ENCODE results near the gene KCNK7.

KCNK7 gene

GRCh38 chr11:65596520-65596919 is 920 bp upstream of the KCNK7 start:
- ChIA-PET POLR2A (no interaction called here), CTCF (interaction anchor here (1.3 to 16.6 kb wide), 4 partner anchors 8 to 57 kb away, joined by 3 to 229 read pairs (median 48); partner anchors contain the start of genes MAP3K11 and PCNX3)
- Histone ChIP-seq H3K36me3 (ENCODE audit: control insufficient read depth in 4 of 4, insufficient read depth in 4 of 4, low read length in 3 of 4) (peaks cover 7 to 55% (median 36%) of the 10 kb centered on the region in 4 experiments), H3K4me3 (ENCODE audit: control insufficient read depth in 1 of 7, extremely low read depth in 1 of 7, insufficient read depth in 4 of 7, low read depth in 2 of 7, low read length in 6 of 7) (no peak overlapping the region), H3K27ac (ENCODE audit: insufficient read depth in 1 of 2, low read depth in 1 of 2, low read length in 2 of 2, poor library complexity in 1 of 2, severe bottlenecking in 2 of 2) (no peak overlapping the region), H3K9me3 (ENCODE audit: control extremely low read depth in 1 of 5, control insufficient read depth in 4 of 5, insufficient read depth in 2 of 5, low read depth in 1 of 5, low read length in 4 of 5) (no peaks in the 10 kb centered on the region), H3K4me1 (ENCODE audit: control extremely low read depth in 1 of 4, control insufficient read depth in 4 of 4, insufficient read depth in 4 of 4, low read length in 3 of 4) (peaks cover 0 to 9% (median 6%) of the 10 kb centered on the region in 4 experiments), H3K27me3 (replicated peaks in 2 of 5; ENCODE audit: control insufficient read depth in 4 of 5, insufficient read depth in 5 of 5, low read length in 4 of 5) (no peaks in the 10 kb centered on the region)
- DNase-seq: no peak
- WGBS (ENCODE audit: insufficient coverage): 100% methylated on average over 6 of the region's 6 CpGs

DNA sequence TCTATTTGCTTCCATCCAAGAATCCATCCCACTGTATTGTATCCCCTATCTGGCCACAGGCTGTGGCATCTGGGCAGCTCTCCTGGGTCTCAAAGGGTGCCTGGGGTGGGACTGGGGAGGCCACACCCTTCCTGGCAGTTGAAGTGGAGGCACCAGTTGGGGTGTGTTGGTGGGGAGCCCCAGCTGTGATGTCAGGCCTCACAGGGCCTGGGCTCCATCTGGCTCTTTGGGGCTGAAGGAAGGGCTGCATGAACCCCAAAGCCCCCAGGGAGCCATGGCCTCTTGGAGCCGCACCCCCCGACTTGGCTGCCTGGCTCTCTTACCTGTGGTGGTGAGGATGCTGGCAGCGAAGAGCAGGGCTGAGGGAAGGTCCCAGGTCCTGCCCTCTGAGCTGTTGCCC is 469 bp downstream of the KCNK7 start:
- Histone ChIP-seq H3K27ac (ENCODE audit: insufficient read depth in 1 of 2, low read depth in 1 of 2, low read length in 2 of 2, poor library complexity in 1 of 2, severe bottlenecking in 2 of 2) (no peak overlapping the region), H3K4me1 (ENCODE audit: control extremely low read depth in 1 of 4, control insufficient read depth in 4 of 4, insufficient read depth in 4 of 4, low read length in 3 of 4) (peaks cover 0 to 9% (median 6%) of the 10 kb centered on the region in 4 experiments), H3K36me3 (ENCODE audit: control insufficient read depth in 4 of 4, insufficient read depth in 4 of 4, low read length in 3 of 4) (peaks cover 9 to 55% (median 32%) of the 10 kb centered on the region in 4 experiments), H3K9me3 (ENCODE audit: control extremely low read depth in 1 of 5, control insufficient read depth in 4 of 5, insufficient read depth in 2 of 5, low read depth in 1 of 5, low read length in 4 of 5) (no peaks in the 10 kb centered on the region), H3K27me3 (replicated peaks in 2 of 5; ENCODE audit: control insufficient read depth in 4 of 5, insufficient read depth in 5 of 5, low read length in 4 of 5) (no peaks in the 10 kb centered on the region), H3K4me3 (ENCODE audit: control insufficient read depth in 1 of 7, extremely low read depth in 1 of 7, insufficient read depth in 4 of 7, low read depth in 2 of 7, low read length in 6 of 7) (no peak overlapping the region)
- no peak for DNase-seq
- ChIA-PET CTCF (interaction anchor here (1.6 to 16.6 kb wide), 5 partner anchors 10 to 56 kb away, joined by 7 to 229 read pairs (median 89); partner anchors contain the start of genes EHBP1L1, MAP3K11 and PCNX3), POLR2A (interaction anchor here (0.6 to 0.7 kb wide), 2 partner anchors 18 to 90 kb away, joined by 3 to 4 read pairs; no protein-coding TSS in a partner anchor)
- 100% methylated on average over 1 of the region's 3 CpGs for WGBS (ENCODE audit: insufficient coverage)

GRCh38 chr11:65593518-65594414 is 1.8 kb downstream of the KCNK7 start:
- Histone ChIP-seq H3K27ac (ENCODE audit: insufficient read depth in 1 of 2, low read depth in 1 of 2, low read length in 2 of 2, poor library complexity in 1 of 2, severe bottlenecking in 2 of 2) (no peak overlapping the region), H3K4me1 (ENCODE audit: control extremely low read depth in 1 of 4, control insufficient read depth in 4 of 4, insufficient read depth in 4 of 4, low read length in 3 of 4) (peaks cover 0 to 20% (median 18%) of the 10 kb centered on the region in 4 experiments), H3K4me3 (ENCODE audit: control insufficient read depth in 1 of 7, extremely low read depth in 1 of 7, insufficient read depth in 4 of 7, low read depth in 2 of 7, low read length in 6 of 7) (no peak overlapping the region), H3K27me3 (replicated peaks in 2 of 5; ENCODE audit: control insufficient read depth in 4 of 5, insufficient read depth in 5 of 5, low read length in 4 of 5) (no peaks in the 10 kb centered on the region), H3K9me3 (ENCODE audit: control extremely low read depth in 1 of 5, control insufficient read depth in 4 of 5, insufficient read depth in 2 of 5, low read depth in 1 of 5, low read length in 4 of 5) (no peaks in the 10 kb centered on the region), H3K36me3 (ENCODE audit: control insufficient read depth in 4 of 4, insufficient read depth in 4 of 4, low read length in 3 of 4) (peaks cover 11 to 54% (median 29%) of the 10 kb centered on the region in 4 experiments)
- 91% methylated on average over 24 of the region's 26 CpGs for WGBS (ENCODE audit: insufficient coverage)
- POLR2A ChIA-PET: interaction anchor here (0.9 to 1.0 kb wide), 4 partner anchors 20 to 176 kb away, joined by 3 read pairs; partner anchors contain the start of genes MAP3K11 and PCNX3
- peak in 2 of 3 donors; percentile 59 to 66 for DNase-seq
- CTCF ChIA-PET: interaction anchor here (0.5 to 16.6 kb wide), 22 partner anchors 9 to 318 kb away, joined by 3 to 229 read pairs (median 4); partner anchors contain the start of genes EHBP1L1, FAM89B, LTBP3 and MAP3K11

GRCh38 chr11:65592858-65593517 is 2.6 kb downstream of the KCNK7 start:
- WGBS (ENCODE audit: insufficient coverage): 89% methylated on average over 22 of the region's 22 CpGs
- H3K4me1 ChIP-seq (ENCODE audit: control extremely low read depth in 1 of 4, control insufficient read depth in 4 of 4, insufficient read depth in 4 of 4, low read length in 3 of 4): peaks cover 0 to 28% (median 26%) of the 10 kb centered on the region in 4 experiments
- no peaks in the 10 kb centered on the region for H3K27me3 ChIP-seq (replicated peaks in 2 of 5; ENCODE audit: control insufficient read depth in 4 of 5, insufficient read depth in 5 of 5, low read length in 4 of 5)
- H3K9me3 ChIP-seq (ENCODE audit: control extremely low read depth in 1 of 5, control insufficient read depth in 4 of 5, insufficient read depth in 2 of 5, low read depth in 1 of 5, low read length in 4 of 5): no peaks in the 10 kb centered on the region
- DNase-seq: no peak
- CTCF ChIA-PET: interaction anchor here (0.8 to 16.6 kb wide), 18 partner anchors 14 to 318 kb away, joined by 3 to 229 read pairs (median 6); partner anchors contain the start of genes EHBP1L1, FAM89B, LTBP3 and MAP3K11
- H3K36me3 ChIP-seq (ENCODE audit: control insufficient read depth in 4 of 4, insufficient read depth in 4 of 4, low read length in 3 of 4): peaks cover 8 to 47% (median 25%) of the 10 kb centered on the region in 4 experiments
- POLR2A ChIA-PET: interaction anchor here (0.7 to 1.0 kb wide), 3 partner anchors 21 to 53 kb away, joined by 3 read pairs; partner anchors contain the start of genes MAP3K11 and PCNX3
- H3K4me3 ChIP-seq (ENCODE audit: control insufficient read depth in 1 of 7, extremely low read depth in 1 of 7, insufficient read depth in 4 of 7, low read depth in 2 of 7, low read length in 6 of 7): no peak overlapping the region
- H3K27ac ChIP-seq (ENCODE audit: insufficient read depth in 1 of 2, low read depth in 1 of 2, low read length in 2 of 2, poor library complexity in 1 of 2, severe bottlenecking in 2 of 2): no peak overlapping the region

DNA sequence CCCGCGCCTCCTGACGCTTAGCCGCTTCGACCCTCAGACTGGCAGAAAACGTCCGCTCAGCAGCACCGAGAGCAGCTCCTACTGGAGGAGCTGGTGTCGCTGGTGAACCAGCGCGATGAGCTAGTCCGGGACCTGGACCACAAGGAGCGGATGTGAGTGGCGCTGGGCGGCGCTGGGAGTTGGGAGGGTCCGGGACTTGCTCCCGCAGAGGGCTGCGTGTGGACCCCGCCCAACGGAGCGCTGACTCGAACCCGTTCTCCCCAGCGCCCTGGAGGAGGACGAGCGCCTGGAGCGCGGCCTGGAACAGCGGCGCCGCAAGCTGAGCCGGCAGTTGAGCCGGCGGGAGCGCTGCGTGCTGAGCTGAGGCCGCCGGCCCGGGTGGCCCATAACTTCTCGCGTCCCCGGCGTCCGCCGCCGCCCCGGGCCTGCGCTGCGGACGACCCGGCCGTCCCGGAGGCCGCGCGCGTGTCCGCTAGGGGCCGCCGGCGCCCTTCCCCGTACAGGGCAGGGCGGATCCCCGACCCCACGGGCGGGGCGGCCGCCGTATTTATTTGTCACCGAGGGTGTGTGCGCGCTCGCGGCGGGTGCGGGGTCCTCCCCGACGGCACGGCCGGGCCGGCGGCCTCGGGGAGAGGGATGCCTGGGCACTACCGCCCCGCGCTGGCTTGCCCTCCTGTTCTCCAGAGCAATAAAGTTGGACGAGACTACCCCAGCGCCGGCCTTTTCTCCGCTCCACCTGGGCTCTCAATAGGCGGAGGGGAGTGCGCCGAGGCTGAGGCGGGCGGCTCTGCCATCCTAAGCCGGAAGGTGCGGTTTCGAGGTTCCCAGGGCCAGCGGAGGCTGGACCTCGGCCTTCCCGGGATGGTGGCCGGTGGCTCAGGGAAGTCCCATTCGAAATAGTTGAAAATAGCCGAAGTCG is 3.4 kb downstream of the KCNK7 start:
- WGBS (ENCODE audit: insufficient coverage): 79% methylated on average over 86 of the region's 106 CpGs
- peaks cover 0 to 36% (median 33%) of the 10 kb centered on the region in 4 experiments for H3K4me1 ChIP-seq (ENCODE audit: control extremely low read depth in 1 of 4, control insufficient read depth in 4 of 4, insufficient read depth in 4 of 4, low read length in 3 of 4)
- CTCF ChIA-PET: interaction anchor here (1.0 to 16.6 kb wide), 9 partner anchors 13 to 317 kb away, joined by 3 to 229 read pairs (median 9); partner anchors contain the start of genes EHBP1L1, FAM89B, MAP3K11 and PCNX3

More for the DNA sequence above, 3.4 kb downstream of the KCNK7 start:
- H3K27ac ChIP-seq (ENCODE audit: insufficient read depth in 1 of 2, low read depth in 1 of 2, low read length in 2 of 2, poor library complexity in 1 of 2, severe bottlenecking in 2 of 2): no peak overlapping the region
- peaks cover 7 to 40% (median 21%) of the 10 kb centered on the region in 4 experiments for H3K36me3 ChIP-seq (ENCODE audit: control insufficient read depth in 4 of 4, insufficient read depth in 4 of 4, low read length in 3 of 4)
- no peaks in the 10 kb centered on the region for H3K9me3 ChIP-seq (ENCODE audit: control extremely low read depth in 1 of 5, control insufficient read depth in 4 of 5, insufficient read depth in 2 of 5, low read depth in 1 of 5, low read length in 4 of 5)
- POLR2A ChIA-PET: interaction anchor here (0.7 kb wide), 1 partner anchor 52 kb away, joined by 3 read pairs; no protein-coding TSS in a partner anchor
- no peaks in the 10 kb centered on the region for H3K27me3 ChIP-seq (replicated peaks in 2 of 5; ENCODE audit: control insufficient read depth in 4 of 5, insufficient read depth in 5 of 5, low read length in 4 of 5)
- DNase-seq: no peak
- H3K4me3 ChIP-seq (ENCODE audit: control insufficient read depth in 1 of 7, extremely low read depth in 1 of 7, insufficient read depth in 4 of 7, low read depth in 2 of 7, low read length in 6 of 7): peak overlapping the region in 1 of 7 experiments; percentile 19
